GM12801 (cell line): Measurements from ENCODE around the gene LSAMP.

Experiments used
- TF ChIP-seq, protein P1 (sequence below): IDR thresholded peaks from one replicate; pipeline ENCODE4 v1.5.1; 2011; ENCODE audit warnings: control low read depth; ENCODE audit not compliant: insufficient read length; ENCODE audit errors: extremely low read depth

The LSAMP gene

DNA sequence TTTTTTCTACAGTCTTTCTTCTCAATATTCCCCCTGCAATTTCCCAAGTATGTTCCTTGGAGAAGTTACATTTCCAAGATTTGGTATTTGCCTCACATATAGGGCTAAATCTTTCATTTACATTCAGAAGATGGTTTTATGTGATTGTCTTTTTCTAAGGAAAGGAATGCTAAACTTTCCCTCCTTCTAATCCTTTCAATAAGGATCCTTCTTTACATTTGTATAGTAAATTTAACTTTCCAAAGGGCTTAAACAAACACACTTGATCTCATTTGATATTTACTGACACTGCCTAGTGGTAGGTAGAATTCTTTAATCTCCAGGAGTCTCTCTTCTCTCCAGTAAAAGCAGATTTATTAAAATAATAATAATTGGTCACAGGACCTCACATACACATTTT is 185.3 kb downstream of the LSAMP start:
- TF ChIP-seq, protein P1, sequence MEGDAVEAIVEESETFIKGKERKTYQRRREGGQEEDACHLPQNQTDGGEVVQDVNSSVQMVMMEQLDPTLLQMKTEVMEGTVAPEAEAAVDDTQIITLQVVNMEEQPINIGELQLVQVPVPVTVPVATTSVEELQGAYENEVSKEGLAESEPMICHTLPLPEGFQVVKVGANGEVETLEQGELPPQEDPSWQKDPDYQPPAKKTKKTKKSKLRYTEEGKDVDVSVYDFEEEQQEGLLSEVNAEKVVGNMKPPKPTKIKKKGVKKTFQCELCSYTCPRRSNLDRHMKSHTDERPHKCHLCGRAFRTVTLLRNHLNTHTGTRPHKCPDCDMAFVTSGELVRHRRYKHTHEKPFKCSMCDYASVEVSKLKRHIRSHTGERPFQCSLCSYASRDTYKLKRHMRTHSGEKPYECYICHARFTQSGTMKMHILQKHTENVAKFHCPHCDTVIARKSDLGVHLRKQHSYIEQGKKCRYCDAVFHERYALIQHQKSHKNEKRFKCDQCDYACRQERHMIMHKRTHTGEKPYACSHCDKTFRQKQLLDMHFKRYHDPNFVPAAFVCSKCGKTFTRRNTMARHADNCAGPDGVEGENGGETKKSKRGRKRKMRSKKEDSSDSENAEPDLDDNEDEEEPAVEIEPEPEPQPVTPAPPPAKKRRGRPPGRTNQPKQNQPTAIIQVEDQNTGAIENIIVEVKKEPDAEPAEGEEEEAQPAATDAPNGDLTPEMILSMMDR, result no peak

DNA sequence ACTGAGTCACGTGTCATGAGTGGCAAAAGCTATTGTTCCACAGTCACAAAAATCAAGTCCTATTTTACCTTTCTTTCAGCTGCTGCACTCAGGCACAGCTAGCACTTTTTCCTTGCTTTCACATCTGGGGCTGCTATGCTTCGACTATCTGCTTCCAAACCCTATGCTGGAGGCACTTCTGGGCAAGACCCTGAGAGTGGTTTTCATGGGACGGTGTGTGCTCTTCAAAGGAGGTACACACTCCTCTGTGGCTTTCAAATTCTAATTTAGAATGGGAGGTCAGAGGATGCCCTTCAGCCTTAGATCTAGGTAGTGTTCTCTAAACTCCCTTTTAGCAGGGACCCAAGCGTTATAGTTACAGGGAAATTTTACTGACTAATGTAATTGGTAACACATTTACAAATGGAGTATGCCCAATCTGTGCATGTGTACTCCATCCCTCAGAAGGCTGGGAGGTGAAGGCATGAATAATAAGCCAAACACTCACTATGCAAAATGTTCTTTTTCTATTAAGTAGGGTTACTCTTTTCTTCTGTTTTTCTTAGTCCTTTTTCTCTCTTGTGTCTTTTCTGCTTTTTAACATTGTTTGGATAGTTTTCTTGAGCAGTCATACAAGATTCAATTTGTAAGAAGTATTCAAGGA is 188.3 kb downstream of the LSAMP start:
- TF ChIP-seq, protein P1, result no peak

DNA sequence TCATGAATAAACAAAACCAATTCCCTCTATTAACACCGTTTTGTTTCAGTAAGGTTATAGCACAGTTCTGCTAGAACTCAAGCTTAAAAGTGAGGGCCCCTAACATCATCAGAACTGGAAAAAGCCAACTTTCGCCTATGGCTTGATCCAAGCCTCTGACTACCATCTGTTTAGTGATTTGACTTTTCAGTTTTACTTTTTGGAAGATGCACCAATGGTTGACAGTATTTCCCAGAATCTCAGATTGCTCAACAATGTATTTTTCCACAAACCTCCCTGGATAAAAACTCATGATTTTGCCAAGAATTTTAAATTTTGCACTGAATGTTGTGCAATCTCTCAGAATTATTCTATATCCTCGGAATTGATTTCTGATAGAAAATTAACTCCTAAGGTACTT is 190.7 kb downstream of the LSAMP start:
- TF ChIP-seq, protein P1, result no peak

DNA sequence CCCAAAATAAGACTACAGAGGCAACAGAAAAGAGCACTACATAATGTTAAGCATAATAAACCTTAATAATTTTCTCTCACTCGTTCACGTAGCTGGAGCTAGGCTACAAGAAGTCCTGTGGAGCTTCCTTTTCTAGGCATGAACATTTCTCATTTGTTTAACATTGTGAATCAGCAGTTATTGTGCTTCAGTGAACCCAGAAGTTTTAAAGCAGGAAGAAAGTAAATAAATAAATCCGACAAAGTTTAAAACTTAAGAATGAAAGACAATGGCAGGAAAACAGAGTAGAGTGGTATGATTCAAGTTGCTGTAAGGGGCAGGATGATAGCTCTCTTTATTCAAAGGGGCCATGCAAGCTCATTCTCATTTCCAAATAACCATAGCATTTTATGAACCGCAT is 191.8 kb downstream of the LSAMP start:
- TF ChIP-seq, protein P1, result no peak

DNA sequence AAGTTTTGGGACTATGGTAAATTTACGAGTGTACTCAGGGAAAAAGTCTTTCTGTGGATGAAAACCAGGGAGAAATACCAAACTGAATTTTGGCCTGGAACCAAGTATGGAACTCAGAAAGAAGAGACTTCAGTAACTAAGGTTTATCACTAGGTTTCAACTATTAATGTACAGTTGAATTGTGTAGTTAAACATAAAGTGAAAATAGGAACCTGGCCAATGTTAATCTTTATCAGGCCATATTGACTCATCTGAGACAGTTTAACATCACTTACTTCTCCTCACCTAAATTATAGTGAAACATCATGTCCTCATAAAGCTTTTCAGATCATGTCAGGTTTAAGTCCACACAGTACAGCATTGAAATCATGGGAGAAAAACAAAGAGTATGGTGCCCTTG is 197.7 kb downstream of the LSAMP start:
- TF ChIP-seq, protein P1, result no peak

DNA sequence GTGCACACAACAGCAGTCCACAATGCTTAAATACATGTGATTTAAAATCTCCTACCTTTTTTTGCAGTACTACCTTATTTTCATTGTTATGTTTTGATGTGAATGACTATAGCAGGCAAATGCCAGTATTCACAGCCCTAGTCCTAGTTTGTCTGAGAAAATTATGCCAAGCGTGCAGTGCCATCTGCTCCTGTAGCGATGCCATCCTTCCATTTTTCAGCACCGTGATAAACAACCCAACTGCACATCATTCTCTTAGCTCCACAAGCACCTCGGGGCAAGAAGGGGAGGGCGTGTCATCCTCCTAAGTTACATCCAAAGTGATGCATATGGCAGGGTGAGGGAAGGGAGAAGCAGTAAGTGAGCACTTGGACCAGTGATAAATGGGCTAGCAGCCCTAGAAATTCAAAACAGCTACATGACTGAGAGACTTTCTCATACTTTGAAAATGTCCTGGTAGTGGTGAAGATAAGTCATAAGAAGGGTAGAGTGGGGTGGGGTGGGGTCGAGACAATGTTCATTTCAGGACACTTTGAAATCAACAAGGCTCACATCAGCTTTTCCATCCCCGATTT is 198.8 kb downstream of the LSAMP start:
- TF ChIP-seq, protein P1, result no peak

DNA sequence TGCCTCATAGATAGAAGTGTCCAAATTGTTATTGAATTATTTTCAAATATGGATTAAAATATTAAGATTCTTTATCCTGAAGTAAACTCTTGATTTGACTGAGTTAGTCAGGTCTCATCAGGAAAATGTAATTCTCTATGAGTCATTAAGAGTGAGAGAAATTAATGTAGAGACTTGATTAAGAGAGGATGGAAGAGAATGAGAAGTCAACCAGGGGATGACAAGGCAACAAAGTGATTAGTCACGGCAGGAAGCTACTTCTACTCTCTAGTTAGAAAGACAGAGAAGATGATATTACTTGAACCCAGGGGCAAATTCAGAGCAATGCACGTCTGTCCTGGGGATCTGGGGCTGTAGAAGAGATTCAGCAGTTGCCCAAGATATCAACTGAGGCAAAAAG is 202.5 kb downstream of the LSAMP start:
- TF ChIP-seq, protein P1, result no peak
